DMS53 (cell line): ENCODE measurements around the gene FSTL5.

ENCODE experiments used
- DNase-seq: peaks from one replicate; lab custom pipeline; 2025; lab: John Stamatoyannopoulos, UW

The FSTL5 gene

DNA sequence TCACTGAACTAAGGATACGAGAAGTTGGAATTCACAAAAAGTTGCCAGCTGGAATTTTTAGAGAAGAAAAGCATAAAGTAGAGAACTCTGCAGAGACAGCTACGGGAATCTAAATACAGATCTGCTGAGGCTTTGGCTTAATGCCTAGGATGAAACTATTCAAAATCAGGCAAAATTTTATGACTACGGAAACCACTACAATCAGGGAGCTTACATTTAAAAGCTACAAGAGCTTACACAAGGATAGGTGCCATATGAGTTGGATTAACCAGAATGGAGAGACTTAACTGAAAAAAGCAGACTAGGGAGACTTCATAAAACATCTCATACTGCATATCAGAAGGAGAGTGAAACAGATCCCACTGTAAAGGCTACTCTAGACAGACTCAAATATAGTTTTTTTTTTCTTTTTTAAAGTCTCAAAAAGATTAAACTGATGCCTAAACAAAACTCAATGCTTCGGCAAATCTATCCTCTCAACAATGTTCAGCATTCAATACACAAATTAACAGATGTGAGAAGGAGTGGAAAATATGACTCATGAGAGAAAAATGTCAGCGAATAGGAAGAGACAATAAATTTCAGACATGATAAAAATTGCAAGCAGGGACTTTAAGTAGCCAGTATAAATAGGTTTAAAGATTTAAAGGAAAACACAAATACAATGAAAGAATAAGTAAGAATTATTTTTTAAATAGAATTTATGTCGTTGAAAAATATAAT lies 586.1 kb downstream of the FSTL5 start:
- peak; percentile 26 for DNase-seq

DNA sequence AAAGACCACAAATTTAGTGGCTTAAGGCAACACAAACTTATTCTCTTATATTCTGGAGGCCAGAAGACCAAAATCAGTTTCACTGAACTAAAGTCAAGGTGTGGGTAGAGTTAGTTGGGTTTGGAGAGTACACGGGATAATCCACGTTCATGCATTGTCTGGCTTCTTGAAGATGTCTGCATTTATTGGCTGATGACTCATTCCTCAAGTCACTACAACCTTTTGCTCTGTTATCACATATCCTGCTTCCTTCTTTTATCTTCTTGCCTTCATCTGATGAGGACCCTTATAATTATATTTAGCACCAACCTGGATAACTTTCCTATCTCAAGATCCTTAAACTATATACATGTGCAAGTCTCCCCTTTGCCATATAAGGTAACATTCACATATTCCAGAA lies 590.0 kb downstream of the FSTL5 start:
- no peak for DNase-seq

DNA sequence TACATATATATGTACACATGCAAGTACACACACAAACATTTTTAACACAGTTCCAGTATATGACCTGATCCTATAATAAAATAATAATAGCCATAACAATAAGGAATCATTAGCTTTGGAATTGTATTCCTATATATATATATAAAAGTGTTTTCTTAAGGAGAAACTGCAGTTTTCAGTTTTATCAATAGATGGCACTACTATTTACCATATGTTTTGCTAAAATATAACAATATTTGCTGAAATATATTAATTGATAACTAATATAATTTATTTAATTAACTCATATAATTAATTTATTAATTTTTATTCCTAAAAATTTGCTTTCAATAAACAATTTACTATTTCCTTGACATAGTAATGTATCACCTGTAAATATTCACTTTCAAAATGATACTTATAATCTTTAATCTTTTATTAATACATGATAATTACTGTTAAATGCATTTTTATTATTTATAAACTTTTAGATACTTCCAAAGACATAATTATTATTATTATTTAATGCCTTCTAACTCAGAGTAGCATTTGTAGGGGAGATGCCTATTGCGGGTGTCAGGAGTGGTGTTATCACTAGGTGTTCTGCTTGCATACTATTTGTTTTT lies 599.5 kb downstream of the FSTL5 start:
- DNase-seq = peak; percentile 37

DNA sequence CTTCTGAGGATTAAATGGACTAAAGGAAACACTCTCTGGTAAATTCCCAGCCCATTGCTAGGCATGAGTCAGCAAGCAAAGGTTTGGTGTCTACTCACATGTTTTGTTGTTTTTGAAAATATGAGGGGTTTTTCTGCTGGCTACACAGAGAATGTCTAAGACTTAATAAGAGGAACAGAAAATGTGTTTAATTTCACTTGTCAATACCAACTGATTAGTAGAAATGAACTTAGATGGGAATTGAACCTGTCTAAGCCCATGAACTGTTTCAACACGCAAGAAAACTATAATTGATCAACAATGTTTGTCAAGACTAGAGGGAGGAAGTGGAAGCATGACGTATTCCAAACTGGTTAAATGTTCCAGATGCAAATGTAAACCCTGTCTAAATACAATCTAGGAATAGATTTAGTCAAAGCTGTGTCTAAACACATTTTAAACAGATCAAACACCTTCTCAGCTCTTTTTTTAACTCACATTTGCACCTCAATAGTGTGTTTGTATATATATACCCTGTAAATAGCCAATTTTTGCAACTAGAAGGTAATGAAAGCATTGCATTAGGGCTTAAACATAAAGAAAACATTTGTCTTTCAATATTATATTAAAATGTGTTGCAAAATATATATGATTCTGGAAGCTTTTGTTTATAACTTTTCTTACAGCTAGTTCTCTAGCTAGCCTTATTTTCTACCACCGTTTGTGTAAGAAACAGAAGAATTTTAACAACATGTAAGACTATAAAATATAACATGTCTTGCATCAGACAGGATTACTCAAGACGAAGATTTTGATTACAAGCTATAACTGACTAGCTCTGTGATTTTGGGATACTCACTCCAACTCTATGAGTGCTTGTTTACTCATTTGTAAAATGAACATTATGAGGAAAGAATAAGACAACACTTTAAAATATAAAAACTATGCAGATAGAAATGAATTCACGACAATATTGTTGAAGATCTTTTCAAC lies 607.8 kb downstream of the FSTL5 start:
- DNase-seq = peak; percentile 43

DNA sequence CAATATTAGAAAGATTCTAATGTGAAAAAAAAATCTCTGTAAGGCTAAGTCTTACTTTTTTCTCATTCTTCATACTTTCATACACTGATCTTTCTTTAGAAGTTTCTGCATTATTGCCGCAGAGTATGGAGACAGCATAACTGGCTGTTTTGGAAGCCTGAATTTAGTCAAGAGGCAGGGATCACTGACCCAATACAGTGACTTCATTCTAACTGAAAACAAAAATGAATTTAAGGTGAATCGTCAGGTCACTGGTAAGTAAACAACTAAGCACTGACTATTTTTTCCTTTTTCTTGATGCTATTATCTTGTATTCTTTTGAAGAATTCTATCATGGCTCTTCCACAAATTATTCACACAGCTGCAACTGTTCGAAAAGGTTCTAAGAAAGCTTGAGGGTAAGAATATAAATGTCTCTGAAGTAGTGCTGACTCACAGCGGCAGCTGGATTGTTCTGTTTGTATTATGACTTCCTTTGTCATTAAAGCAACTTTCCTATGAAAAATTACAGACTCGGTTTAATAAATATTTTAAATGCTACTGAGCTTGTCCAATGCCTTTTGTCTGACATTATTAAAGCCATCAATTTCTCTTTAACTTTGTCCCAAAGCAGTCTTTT lies 609.3 kb downstream of the FSTL5 start:
- DNase-seq = peak; percentile 75

DNA sequence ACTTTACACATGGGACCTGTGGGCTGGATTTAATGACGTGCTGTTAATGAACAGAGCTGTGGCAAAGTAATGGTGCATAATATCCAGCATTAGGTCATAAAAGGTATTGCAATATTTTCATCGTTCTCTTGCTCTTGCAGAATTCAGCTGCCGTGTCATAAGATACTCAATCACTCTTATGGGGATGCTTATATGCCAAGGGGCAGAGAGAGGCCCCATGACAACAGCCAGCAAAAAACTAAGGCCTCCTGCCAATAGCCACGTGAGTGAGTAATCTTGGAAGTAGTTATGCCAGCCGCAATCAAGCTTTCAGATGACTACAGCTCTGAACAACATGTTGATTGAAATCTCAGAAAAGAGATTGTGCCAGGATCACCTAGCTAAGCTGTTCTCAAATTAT lies 616.9 kb downstream of the FSTL5 start:
- DNase-seq = no peak

DNA sequence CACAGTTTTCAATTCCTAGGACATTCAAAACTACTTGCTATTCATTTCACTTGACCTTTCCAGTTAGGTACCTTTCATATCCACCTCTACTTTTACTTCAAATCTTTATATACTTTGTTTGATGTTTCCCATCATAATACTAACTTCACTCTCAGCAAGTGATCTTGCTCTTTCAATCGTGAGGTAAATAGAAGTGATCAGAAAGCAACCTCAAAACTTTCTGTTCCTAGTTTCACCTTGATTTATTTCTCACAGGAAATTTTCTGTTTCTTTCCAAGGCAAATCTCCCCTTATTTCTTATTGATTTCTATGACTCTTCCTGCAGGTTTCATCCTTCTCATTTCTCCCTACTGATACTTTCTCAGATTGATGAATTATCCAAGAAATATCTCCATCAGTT lies 623.5 kb downstream of the FSTL5 start:
- DNase-seq = no peak

DNA sequence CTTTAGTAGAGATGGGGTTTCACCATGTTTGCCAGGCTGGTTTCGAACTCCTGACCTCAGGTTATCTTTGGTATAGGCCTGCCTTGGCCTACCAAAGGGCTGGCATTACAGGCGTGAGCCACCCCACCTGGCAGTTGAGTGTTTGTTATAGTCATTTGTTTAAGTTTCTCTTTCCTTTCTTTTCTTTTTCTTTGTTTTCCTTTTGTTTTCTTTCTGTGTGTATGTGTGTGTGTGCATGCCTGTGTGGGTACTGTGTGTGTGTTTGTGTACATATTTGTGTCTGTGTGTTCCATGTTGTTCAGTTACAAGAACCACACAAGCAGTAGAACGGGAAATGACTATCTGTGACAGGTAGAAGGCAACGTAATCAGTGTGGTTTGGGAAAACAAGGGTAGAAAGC lies 624.9 kb downstream of the FSTL5 start:
- no peak for DNase-seq

DNA sequence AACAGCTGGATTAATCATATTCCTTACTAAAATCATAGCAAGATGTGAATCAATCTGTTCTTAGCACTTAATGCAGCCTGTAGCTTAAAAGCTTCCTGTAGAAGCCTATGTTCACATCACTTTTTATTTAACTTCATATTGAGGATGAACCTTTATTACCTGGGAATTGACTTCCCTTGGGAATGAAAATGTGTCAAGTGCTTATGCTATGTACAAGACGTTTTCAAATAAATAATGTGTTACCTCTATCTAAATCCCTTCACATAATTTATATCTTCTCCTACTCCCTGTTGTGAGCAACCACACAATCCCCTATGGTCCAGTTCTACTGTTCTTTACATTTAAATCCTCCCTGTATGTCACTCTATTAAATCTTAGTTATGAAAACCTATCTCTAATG lies 633.1 kb downstream of the FSTL5 start:
- no peak for DNase-seq

DNA sequence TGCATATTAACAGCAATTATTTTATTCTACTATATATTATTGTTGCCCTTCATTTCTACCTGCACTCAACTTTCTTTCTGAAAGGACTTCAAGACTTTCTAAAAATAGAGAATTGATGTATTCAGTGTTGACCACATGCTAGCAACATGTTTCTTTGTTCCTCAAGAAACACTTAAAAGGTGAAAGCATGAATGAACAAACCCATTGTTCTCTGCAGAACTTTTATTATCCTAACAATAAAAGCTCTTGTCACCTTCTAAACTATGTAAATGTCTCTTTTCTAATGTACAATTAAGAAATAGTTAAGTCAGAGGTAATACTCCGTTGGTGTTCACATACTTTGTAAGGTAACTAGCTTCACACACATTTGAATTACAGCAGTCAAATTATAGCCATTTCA lies 638.7 kb downstream of the FSTL5 start:
- no peak for DNase-seq

DNA sequence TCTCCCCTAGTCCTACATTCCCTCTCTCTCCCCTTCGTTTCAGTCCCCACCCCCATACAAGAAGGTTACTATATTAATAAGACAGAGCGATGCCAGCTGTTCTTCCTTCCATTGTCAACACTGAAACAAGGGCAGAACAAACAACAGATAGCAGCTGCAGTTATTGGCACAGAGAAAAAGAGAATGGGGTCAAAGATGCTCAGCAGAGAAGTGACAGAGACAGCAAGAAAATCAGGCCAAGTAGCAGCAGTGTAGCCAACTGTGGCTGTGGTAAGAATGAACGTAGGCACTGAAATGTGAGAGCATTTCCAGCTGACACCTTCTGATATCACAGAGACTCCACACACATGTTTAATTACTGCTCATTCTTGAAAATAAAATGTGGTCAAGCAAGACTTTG lies 641.8 kb downstream of the FSTL5 start:
- DNase-seq = peak; percentile 95

DNA sequence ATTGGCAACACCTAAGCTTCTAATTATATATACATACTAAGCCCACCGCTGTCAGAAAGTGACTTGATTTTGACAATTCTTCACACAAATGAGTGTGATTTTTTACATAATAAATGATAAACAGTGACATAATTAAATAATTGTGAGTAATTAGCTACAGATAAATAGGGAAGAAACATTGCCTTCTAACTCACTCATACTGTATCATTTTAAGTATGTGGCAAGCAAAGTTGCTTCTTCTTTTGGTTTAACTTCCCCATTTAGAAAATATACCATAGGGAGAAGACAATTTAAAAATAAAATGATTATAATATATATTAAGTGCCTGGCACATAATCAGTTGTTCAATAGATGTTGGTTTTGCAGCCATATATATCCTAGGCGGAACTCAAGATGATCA lies 644.2 kb downstream of the FSTL5 start:
- no peak for DNase-seq

DNA sequence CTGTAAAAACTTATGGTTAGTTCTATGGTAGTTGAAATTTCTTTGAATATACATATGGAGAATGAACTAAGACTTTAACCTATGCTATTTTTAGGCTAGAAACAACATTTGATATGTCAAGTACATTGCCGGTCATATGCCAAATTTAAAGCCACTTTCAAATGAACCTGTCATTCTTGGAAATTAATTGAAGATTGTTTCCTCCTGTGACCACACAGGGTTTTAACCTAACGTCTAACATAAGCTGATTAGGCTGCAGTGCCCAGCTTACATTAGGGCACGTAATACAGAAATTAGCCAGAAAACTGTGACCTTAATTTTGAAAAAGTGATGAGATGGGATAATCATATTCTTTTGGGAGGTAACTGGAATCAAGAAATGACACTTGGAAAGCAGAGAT lies 645.9 kb downstream of the FSTL5 start:
- DNase-seq = no peak

DNA sequence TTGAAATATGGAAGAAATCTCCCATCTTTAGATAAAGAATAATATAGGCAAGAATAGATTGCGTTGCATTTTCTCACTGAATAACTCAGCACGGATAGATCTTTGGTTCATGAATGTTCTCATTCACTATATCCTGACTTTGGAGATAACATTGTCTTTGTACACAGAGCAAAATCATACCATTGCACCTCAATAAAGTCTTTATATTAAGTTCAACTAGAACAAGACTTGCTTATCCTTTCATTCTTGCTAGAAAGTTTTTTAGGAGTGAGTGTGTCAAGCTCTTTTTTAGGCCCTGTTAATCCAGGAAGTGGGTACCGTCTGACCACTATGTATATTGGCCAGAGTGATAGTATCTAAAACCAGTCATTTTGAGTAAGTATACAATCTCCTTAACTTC lies 658.7 kb downstream of the FSTL5 start:
- DNase-seq = no peak

DNA sequence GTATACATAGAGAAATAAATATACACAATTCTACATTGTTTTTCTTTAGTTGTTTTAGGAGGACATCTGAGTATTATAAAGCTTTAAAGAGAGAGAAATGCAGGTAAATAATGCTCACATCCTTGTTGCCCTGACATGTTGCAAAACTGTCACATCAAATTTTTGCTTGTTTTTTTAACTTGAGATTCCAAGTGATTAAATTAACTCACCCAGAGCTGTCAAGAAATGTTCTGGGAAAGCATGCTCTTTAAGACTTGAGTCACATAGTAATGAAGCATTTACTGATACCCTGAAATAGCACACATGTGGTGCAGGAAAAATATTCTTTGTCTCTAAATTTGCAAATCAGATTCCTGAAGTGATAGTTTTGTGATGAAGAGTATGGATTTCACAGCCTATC lies 665.6 kb downstream of the FSTL5 start:
- no peak for DNase-seq

DNA sequence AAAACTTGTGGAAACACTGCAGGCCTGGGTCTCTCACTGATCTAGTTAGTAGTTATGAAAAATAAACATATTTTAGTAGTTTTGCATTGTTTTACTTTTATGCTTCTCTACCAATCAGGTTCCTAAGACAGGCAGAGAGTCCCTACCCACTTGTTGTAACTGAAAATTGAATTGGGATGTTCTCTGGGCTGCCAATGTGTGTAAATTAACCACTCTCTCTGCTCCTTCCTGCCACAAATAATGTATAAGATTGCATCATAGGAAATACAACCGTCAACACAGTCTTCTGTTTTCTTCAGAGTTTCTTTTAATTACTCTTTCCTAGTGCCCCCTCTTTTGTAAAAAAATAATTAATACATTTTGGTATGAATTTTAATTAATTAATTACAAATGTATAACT lies 677.3 kb downstream of the FSTL5 start:
- DNase-seq = no peak

DNA sequence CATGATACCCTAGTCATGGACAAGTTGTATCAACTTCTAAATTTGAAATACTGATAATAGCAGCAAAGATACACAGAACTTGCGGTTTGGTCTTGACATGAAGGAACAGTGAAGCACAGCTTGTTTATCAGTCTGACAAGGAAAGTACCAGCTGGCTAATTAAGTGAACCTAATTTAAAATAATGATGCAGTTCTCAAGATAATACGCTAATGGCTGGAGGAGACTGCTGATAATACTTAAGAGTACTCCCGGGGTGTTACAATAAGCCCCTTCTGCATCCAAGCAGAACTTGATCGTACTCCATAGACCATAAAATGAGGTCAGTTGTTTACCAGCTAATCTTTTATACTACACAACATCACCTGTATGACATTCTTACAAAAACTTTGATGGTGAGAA lies 697.5 kb downstream of the FSTL5 start:
- DNase-seq = no peak

DNA sequence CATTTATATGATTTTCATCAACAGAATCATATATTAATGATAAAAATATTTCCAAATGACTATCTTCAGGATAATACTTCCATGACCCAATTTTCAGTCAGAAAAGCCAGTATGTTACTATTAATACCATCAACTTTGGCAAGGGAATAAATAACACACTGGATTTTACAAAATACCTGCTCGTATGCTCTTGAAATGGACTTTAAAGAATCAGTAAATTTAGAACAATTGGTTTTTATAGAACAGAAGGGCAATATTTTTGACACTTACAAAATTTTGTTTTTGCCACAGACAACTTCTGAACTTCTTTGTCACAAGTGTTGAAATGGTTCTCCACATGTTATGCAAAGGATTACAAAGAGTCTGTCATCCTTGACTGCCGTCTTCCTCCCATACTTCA lies 700.4 kb downstream of the FSTL5 start:
- no peak for DNase-seq

DNA sequence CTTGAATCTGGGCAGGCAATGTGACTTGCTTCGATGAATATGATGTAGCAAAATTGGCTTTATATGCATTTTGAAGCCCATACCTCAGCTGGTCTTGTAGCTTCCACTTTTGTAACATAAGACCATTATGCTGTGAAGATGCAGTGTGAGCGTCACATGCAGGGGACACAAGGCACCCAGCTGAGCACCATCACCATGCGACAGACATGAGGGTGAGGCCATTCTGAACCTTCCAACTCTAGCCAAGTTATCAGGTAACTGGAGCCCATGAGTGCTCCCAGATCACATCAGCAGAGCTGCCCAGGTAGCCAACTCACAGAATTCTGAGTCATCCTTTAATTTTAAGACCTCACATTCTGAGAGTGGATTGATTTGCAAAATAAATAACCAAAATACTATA lies 705.9 kb downstream of the FSTL5 start:
- DNase-seq = no peak

DNA sequence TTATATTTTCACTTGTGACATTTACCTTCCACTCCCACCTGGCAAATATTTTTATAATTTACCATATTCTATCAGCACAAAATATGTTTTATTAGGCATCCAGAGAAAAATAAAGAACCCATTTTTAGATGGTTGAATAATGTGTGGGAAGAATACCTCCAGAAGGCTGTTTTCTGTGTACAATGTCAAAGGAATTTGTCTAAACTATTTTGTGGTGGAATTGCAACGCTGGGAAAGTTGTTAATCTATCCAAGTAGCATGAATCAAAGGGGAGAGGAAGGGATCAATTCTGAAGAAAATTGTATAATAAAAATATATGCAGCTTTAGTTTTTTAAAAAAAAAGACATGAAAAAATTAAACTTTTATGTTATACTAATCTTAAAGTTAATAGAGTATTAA lies 706.5 kb downstream of the FSTL5 start:
- DNase-seq = no peak

DNA sequence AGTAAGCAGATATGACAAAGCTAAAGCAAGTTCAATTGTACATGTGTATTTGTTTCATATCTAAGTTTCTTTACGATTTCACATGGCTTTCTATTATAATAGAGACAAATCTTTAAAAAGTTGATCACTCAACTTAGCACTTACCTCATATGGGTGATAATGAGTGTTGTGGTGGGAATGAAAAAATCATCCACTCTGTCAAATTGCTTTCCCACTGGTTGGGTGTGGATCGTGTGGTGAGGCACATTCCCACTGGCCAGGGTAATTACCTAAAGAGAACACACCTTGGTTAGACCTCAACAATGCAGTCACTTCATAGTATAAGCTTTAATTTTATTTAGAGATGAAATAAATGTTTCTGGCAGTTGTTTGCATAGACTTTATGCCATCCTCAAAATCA lies 708.9 kb downstream of the FSTL5 start:
- DNase-seq = no peak

DNA sequence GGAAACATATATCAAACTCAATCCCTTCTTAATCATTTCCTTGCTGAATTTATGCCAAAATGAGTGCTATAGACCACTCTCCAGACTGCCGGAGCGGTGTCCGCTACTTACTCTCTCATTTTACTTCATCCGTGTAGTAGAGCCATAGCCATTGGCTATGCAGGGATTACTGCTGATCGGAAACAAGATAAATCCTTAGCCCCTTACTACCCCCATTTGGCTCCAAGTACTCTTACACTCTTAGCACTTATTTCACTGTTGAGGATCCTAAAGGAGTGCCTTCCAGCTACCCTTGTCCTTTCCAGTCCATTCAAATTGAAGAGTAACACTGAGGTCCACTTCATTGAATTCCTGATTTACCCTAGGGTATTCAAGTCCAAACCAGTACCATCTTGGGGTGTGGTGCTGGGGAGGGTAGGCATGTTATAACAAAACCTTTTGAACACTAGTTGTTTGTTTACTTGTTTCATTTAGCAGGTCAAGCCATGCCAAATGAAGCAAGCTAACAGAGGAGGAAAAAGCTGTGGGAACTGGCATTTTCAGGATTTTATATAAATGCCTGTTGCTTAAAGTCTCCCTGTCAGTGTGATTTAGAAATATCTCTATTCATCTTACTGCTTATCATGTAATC lies 715.1 kb downstream of the FSTL5 start:
- no peak for DNase-seq
